Stimulated activated CD8-positive, alpha-beta memory T cell treated with anti-CD3 and anti-CD28 coated beads, Interleukin-12 subunit alpha, Interleukin-12 subunit beta, amount 100 ng/mL, for 24 hours (primary cell): Measurements from ENCODE around the gene CTRB2.
"Not testable (repeated sequence)": the region's sequence is repeated elsewhere in the genome, so short reads cannot be mapped to it uniquely, and the experiment has no call there.

Experiments used
- DNase-seq: peaks from one replicate; pipeline ENCODE4 v3.0.0-alpha.2; 2020; ENCODE audit errors: extremely low read depth

Gene CTRB2

DNA sequence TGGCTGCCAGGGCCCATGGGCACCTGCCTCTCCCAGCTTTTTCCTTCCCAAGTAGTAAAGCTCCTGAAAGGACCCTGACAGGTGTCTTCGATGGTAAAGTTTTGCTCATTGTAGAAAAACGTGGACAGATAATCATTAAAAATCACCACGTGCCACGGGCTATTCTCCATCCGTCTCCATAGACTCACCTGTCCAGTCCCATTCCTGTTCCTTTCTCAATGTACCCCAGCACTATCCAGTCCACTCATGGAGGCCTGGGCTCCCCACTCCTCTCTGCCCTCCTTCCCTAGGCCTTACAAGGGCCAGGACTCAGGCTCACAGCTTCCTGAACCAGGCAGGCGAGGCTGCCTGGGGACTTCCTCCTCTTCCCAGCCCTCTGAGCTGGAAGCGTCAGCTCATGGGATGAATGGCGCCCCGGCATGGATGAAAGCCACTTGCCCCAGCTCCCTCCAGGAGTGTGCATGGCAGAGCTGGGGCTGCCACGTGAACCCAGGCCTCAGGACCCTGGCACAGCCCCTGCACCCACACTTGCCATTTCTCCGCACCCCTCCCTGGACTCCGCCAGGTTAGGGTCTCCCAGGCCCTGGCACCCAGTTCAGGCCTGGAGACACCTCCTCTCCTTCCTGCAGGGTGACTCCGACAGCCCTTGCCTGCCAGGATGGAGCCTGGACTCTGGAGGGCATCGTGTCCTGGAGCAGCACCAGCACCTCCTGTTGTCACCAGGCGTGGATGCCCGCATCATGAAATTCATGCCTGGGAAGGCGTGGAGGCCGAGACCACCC lies 20.6 kb upstream of the CTRB2 start:
- no peak for DNase-seq

GRCh38 chr16:75226550-75227360 lies 19.8 kb upstream of the CTRB2 start:
- no peak for DNase-seq

- DNase-seq, result no peak
These were observed 18.9 kb upstream of the CTRB2 start for GRCh38 chr16:75225678-75226515.

GRCh38 chr16:75225092-75225491 lies 18.1 kb upstream of the CTRB2 start:
- no peak for DNase-seq

- DNase-seq, result no peak
These were observed 17.5 kb upstream of the CTRB2 start for GRCh38 chr16:75224306-75225082.

DNA sequence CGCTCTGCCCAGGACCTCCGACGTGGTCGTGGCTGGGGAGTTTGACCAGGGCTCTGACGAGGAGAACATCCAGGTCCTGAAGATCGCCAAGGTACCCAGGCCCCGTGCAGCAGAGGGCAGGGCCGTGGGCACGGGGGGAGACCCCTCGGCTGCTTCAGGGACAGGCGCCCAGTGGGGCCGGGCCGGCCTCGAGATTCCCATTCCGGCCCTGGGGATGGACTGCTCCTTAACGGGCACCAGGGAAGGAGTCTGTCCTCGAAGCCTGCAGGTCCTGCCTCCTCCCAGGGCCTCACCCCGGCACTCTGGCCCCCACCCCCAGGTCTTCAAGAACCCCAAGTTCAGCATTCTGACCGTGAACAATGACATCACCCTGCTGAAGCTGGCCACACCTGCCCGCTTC lies 16.2 kb upstream of the CTRB2 start:
- not testable (repeated sequence) for DNase-seq

- no peak for DNase-seq
These were observed 15.4 kb upstream of the CTRB2 start for GRCh38 chr16:75222271-75222783.

GRCh38 chr16:75219838-75220237 lies 12.9 kb upstream of the CTRB2 start:
- DNase-seq, result no peak

DNA sequence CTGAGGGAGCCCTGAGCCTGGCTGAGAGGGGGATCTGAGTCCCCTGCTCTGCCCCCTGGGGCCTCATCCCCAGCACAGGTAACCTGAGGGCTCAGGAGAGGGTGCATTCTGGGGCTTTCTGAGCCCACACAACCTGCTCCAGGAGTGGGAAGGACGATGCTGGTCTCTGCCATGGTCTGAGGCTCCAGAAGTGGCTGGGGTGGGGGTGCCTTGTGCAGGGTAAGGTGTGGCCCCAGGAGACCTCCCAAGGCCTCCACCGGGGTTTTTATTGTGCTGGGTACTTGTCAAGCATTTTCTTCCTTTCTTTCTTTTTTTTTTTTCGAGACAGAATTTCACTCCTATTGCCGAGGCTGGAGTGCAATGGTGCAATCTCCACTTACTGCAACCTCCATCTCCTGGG lies 12.1 kb upstream of the CTRB2 start:
- DNase-seq, result no peak

DNA sequence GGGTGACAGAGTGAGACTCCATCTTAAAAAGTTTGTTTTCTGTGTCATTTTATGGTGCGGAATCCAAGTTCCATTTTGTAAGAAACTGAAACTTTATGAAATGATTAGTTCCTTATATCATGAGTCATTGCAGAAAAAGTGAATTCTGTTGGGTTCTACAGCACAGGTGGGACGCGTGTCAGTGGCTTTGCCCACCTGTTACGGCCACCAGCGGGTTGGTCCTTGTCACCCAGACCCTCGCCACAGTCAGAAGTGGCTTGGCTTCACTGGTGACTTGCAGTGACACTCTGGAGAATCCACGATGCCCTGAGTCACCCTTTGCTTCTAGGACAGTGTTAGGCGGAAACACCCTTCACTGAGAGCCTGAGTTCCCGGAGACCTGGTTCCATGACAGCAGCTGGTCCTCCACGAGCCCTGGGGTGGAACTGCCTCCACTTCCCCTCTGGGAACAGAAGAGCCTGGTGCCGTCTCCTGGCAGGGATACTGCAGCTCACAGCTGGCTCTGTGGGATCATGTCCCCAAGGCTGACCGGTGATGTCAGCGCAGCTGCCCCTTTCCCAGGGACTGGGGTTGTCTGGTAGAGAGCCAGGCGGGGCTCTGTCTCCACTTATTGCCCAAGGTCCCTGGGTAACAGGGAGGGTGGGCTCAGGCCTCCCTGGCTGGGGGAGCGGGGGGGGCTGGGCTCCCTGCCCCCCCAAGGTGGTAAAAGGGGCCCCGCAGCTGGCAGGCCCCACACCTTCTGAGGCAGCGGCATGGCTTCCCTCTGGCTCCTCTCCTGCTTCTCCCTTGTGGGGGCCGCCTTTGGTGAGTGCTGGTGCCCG lies 11.5 kb upstream of the CTRB2 start, which contains the start of gene CTRB1:
CTRB1 (plus strand) TSS at position 733 of the 821 bp plus-strand sequence; CDS start at position 753, 20 bp downstream.
- no peak for DNase-seq

GRCh38 chr16:75217389-75217851 lies 10.5 kb upstream of the CTRB2 start:
- DNase-seq, result no peak

DNA sequence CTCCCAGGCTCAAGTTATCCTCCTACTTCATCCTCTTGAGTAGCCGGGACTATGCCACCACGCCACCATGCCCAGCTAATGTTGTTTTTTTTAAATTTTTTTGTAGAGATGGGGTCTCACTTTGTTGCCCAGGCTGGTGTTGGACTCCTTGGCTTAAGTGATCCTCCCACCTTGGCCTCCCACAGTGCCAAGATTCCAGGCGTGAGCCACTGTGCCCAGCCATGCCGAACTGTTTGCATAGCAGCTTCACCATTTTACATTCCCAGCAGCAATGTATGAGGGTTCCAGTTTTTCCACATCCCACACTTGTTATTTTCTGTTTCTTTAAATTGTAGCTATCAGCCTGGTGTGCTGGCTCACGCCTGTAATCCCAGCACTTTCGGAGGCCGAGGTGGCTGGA lies 9.6 kb upstream of the CTRB2 start:
- DNase-seq, result no peak

- DNase-seq, result no peak
These were observed 9.2 kb upstream of the CTRB2 start for GRCh38 chr16:75216127-75216526.

GRCh38 chr16:75211286-75211685 lies 4.3 kb upstream of the CTRB2 start:
- not testable (repeated sequence) for DNase-seq

DNA sequence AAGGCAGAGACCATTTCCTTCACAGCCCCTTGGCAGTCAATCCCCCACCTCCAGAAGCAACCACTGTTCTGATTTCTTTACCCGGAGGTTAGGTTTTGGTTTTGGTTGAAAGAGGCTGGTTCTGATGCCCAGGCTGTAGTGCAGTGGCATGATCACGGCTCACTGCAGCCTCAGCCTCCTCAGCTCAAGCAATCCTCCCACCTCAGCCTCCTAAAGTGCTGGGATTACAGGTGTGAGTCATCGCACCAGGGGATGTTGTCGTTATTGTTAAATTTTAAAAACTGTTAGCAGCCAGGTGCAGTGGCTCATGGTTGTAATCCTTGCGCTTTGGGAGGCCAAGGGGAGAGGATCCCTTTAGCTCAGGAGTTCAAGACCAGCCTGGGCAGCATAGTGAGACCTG lies 3.0 kb upstream of the CTRB2 start:
- no peak for DNase-seq

- DNase-seq, result not testable (repeated sequence)
These were observed 2.6 kb upstream of the CTRB2 start for GRCh38 chr16:75209514-75209913.

DNA sequence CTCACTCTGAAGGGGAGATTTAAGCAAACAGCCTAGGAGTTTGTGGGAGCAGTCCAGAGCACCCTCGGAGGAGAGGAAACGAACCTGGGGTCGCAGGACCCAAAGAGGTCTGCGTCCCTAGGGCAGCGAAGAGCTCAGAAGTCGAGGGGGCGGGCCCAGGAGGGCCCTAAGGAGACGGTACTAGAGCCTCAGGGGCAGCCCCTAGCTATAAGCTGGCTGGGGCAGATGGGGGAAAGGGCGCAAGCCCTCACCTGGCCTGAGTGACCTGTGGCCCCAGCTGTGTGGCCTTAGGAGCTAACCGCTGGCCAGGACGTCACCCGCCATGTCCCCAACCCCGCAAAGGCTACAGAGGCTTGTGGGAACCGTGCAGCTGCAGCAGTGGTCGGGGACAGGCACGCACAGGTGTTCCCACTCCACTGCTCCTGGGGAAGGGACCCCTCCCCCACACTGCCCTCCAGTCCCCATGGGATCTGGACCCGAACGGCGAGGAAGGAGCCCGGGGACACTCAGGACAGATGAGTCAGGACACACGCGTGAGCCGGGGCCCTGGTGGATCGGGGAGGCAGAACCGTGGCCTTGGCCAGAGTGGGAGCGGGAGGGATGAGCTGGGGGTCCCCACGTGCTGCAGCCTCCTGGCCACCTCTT lies 2.0 kb upstream of the CTRB2 start:
- no peak for DNase-seq

DNA sequence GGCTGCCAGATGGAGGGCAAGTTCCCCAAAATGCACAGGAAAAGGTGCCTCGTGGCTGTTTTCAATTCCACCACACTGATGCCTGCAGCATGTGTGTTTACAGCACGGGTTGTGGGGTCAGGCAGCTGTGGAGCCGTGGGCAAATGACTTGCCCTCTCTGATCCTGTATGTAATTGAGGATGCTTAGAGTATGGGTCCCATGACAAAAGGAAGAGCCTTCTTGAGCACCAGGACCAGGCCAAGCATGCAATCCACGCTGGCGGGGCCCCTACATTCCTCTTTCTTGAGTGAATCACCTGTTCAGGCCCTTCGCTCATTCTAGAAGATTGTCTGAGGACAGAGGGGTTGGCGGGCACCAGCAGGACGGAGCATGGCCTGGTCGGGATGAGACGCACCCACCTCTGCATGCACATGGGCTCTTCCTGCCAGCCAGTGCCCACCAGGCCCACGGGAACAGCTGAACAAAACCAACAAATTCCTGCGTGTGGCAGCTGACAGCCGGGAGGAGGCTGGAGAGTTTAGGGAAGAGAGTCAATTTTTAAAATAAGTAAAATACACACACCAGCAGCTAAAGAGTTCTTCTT lies 1.4 kb upstream of the CTRB2 start:
- DNase-seq, result no peak

DNA sequence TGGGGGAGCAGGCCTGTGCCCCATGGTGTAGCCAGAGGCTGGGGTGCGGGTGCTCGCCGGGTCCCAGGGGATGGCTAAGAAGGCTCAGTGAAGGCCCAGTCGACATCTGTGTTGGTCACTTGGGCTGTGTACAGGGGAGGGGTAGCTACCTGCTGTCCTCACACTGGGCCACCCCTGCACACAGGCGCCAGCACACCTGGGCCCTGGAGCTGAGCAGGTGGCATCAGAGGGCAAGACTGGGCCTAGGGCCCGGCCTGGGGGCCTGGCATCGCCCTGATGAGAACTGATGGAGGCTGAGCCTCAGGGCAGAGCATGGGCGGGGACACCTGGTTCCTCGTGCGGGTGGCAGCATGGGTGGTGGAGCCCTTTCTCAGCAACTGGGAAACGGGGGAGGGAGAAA lies 870 bp upstream of the CTRB2 start:
- no peak for DNase-seq
